Pancreas (tissue), 10 donors: ENCODE data around the gene KDM6B. TPM values are rescaled to one million over a fixed set of nuclear protein-coding genes. Genes with fewer than 3 reads are reported as not detected.

Source experiments
- ATAC-seq, 4 donors: fragments of 200-7000 bp; cut with Tn5 transposase; one replicate each; pipeline versions ENCODE4 v1.8.0 to v1.9.1; 2020; ENCODE audit warnings: mild to moderate bottlenecking in 4 of 4, moderate library complexity in 4 of 4
- DNase-seq, 6 donors: peaks; one replicate each; pipeline ENCODE4 v3.0.0-alpha.2; 2020
- FAIRE-seq: peaks from 2 replicates; lab custom pipeline; 2012; peaks lifted over from hg19 to GRCh38; lab: Jason Lieb, UNC
- H3K27ac ChIP-seq, 4 donors: fragments of 200-600 bp; sonication (generic); 1 replicate in 3 of 4; 2 replicates in 1 of 4; pipeline versions ENCODE4 v1.5.0 to v1.8.0; 2020
- H3K27me3 ChIP-seq, 4 donors: fragments of 200-600 bp; one replicate each; pipeline ENCODE4 v1.8.0; 2021
- H3K36me3 ChIP-seq, 3 donors: fragments of 200-600 bp; sonication (generic) in 1 of 3; one replicate each; pipeline versions ENCODE4 v1.5.0 to v1.8.0; 2020 to 2021
- H3K4me1 ChIP-seq, 3 donors: fragments of 200-600 bp; one replicate each; pipeline ENCODE4 v1.8.0; 2021
- H3K4me3 ChIP-seq, 4 donors: fragments of 200-600 bp; sonication (generic) in 2 of 4; one replicate each; pipeline versions ENCODE4 v1.5.0 to v1.8.0; 2020 to 2021
- H3K9me3 ChIP-seq, 4 donors: fragments of 200-600 bp; one replicate each; pipeline ENCODE4 v1.8.0; 2021
- CTCF ChIP-seq, 4 donors: fragments of 200-600 bp; sonication (generic) in 3 of 4; IDR thresholded peaks; one replicate each; pipeline versions ENCODE4 v1.5.0 to v1.8.0; 2021; ENCODE audit warnings: antibody characterized with exemption in 4 of 4
- WGBS, 2 donors: extraction: QIAGEN DNeasy Blood & Tissue Kit; methylation state at CpG; one replicate each; pipeline ENCODE4 v1.1.7; 2013; 5-methylcytosine and 5-hydroxymethylcytosine counted together
- intact Hi-C, 3 donors: fragments of 100-400 bp; cut with DNase I; formaldehyde crosslinking; loops; one replicate each; pipeline versions ENCODE4 v1.11.1 to v1.14.2; 2022
- polyA plus RNA-seq, 2 donors: library from polyadenylated mRNA; stranded (reverse); fragments of 200-250 nt; gene quantifications; one replicate each; pipeline ENCODE4 v1.2.3, GENCODE V29; 2013
- total RNA-seq, 6 donors: library from RNA; stranded (reverse); fragmentation: NEBNext Ultra II Directional in 4 of 6; extraction: Animal tissue kit (Norgen Biotek cat#: 25700) in 4 of 6; gene quantifications; one replicate each; pipeline versions ENCODE4 v1.2.1 to v1.2.4, GENCODE V29; 2021 to 2023
- donor health status: healthy with polysubstance abuse.
- donor health status: DM: no; HTN: no; CAD: no; lungs with moderate emphysema.
- donor health status: DM: no; HTN: no; CAD: no.
- donor health status: control.
- donor health status: control.
- donor health status: Bipolar disorder and iron deficiency.
- donor health status: DM: yes; HTN: yes; CAD: no.
- donor health status: DM: no; HTN: no; CAD: no.
- donor health status: DM: no; HTN: no; CAD: no.
- donor health status: DM: yes; HTN: yes; CAD: no.

KDM6B gene
- total and polyA plus RNA-seq, 8 donors: 8.9 to 23.7 (median 15.5) TPM

GRCh38 chr17:7814969-7815368, 19.0 kb upstream of the KDM6B start:
- no peaks in the 10 kb centered on the region for H3K9me3 ChIP-seq
- ATAC-seq: no peak

GRCh38 chr17:7816926-7817642, 16.9 kb upstream of the KDM6B start:
- H3K4me1 ChIP-seq: no peaks in the 10 kb centered on the region
- H3K36me3 ChIP-seq: no peaks in the 10 kb centered on the region
- no peak for DNase-seq
- no peak overlapping the region for H3K27ac ChIP-seq
- 81 to 84% methylated on average over 10 of the region's 10 CpGs for WGBS, 2 donors
- intact Hi-C loops: no loop called here
- no peak for ATAC-seq
- no peaks in the 10 kb centered on the region for H3K9me3 ChIP-seq
- H3K4me3 ChIP-seq: no peak overlapping the region
- no peak for FAIRE-seq
- no peaks in the 10 kb centered on the region for H3K27me3 ChIP-seq
- no peak for TF ChIP-seq CTCF (IDR thresholded peaks at IDR 0.05)

More at GRCh38 chr17:7814969-7815368, 19.0 kb upstream of the KDM6B start:
- Histone ChIP-seq H3K27ac (no peak overlapping the region), H3K27me3 (no peaks in the 10 kb centered on the region), H3K36me3 (no peaks in the 10 kb centered on the region), H3K4me1 (no peaks in the 10 kb centered on the region), H3K4me3 (no peak overlapping the region)
- no peak for TF ChIP-seq CTCF (IDR thresholded peaks at IDR 0.05)
- FAIRE-seq: no peak
- intact Hi-C loops: no loop called here
- no peak for DNase-seq
- WGBS, 2 donors: 84 to 91% methylated on average over 5 of the region's 5 CpGs

GRCh38 chr17:7817643-7817964, 16.4 kb upstream of the KDM6B start:
- WGBS, 2 donors: 80 to 84% methylated on average over 9 of the region's 9 CpGs

GRCh38 chr17:7818026-7818425, 16.0 kb upstream of the KDM6B start:
- no peak for DNase-seq
- WGBS, 2 donors: 74 to 82% methylated on average over 10 of the region's 10 CpGs
- Histone ChIP-seq H3K9me3 (no peaks in the 10 kb centered on the region), H3K27ac (no peak overlapping the region), H3K4me1 (no peaks in the 10 kb centered on the region), H3K4me3 (no peak overlapping the region), H3K36me3 (no peaks in the 10 kb centered on the region), H3K27me3 (no peaks in the 10 kb centered on the region)
- intact Hi-C loops: no loop called here
- no peak for ATAC-seq
- TF ChIP-seq CTCF (IDR thresholded peaks at IDR 0.05): no peak
- FAIRE-seq: no peak

More at GRCh38 chr17:7817643-7817964, 16.4 kb upstream of the KDM6B start:
- Histone ChIP-seq H3K36me3 (no peaks in the 10 kb centered on the region), H3K4me1 (no peaks in the 10 kb centered on the region), H3K9me3 (no peaks in the 10 kb centered on the region), H3K27ac (no peak overlapping the region), H3K27me3 (no peaks in the 10 kb centered on the region), H3K4me3 (no peak overlapping the region)
- no peak for FAIRE-seq
- DNase-seq: no peak
- intact Hi-C loops: no loop called here
- ATAC-seq: no peak
- TF ChIP-seq CTCF (IDR thresholded peaks at IDR 0.05): no peak
